HEK293T (cell line): ENCODE results near the gene DNAH1.

ENCODE experiments used
- FOXA1 ChIP-seq: fragments of 450-650 bp; IDR thresholded peaks from 2 replicates; pipeline ENCODE4 v1.6.1; 2016; ENCODE audit warnings: mild to moderate bottlenecking
- FOXK2 ChIP-seq: fragments of 450-650 bp; IDR thresholded peaks from 2 replicates; pipeline ENCODE4 v1.6.1; 2016; ENCODE audit warnings: mild to moderate bottlenecking
- FOXM1 ChIP-seq: fragments of 450-650 bp; IDR thresholded peaks from 2 replicates; pipeline ENCODE4 v1.6.1; 2017; ENCODE audit warnings: mild to moderate bottlenecking, borderline replicate concordance
- L3MBTL2 ChIP-seq: fragments of 450-650 bp; conservative IDR thresholded peaks from 2 replicates; pipeline ENCODE4 v1.6.1; 2016; ENCODE audit warnings: mild to moderate bottlenecking
- LEF1 ChIP-seq: fragments of 450-650 bp; IDR thresholded peaks from 2 replicates; pipeline ENCODE4 v1.6.1; 2017; ENCODE audit warnings: mild to moderate bottlenecking, borderline replicate concordance
- SP1 ChIP-seq: fragments of 450-650 bp; IDR thresholded peaks from 2 replicates; pipeline ENCODE4 v1.6.1; 2017
- SUZ12 ChIP-seq: fragments of 450-650 bp; IDR thresholded peaks from 2 replicates; pipeline ENCODE4 v1.6.1; 2016; ENCODE audit warnings: mild to moderate bottlenecking
- TARDBP ChIP-seq: fragments of 450-650 bp; IDR thresholded peaks from 2 replicates; pipeline ENCODE4 v1.6.1; 2016
- ZNF384 ChIP-seq: fragments of 450-650 bp; IDR thresholded peaks from 2 replicates; pipeline ENCODE4 v1.6.1; 2016

DNA sequence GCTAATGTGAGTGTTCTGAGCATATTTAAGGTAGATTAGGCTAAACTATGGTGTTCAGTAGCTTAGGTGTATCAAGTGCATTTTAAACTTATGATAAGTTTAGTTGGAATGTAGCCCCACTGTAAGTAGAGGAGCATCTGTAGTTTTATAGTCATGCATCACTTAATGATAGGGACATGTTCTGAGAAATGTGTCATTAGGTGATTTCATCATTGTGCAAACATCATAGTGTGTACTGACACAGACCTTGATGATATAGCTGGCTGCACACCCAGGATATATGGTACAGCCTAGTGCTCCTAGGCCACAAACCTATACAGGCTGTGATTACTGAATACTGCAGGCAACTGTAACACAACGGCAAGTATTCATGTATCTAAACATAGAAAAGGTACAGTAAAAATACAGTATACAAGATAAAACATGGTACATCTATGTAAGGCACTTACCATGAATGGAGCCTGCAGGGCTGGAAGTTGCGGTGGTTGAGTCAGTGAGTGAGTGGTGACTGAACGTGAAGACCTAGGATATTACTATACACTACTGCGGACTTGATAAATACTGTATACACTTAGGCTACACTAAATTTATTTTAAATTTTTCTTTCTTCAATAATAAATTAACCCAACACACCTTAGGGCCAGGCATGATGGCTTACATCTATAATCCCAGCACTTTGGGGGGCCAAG is 17.9 kb downstream of the DNAH1 start:
- TF ChIP-seq LEF1, result no peak
- TF ChIP-seq FOXA1, result no peak
- no peak for TF ChIP-seq TARDBP
- no peak for TF ChIP-seq SP1
- no peak for TF ChIP-seq ZNF384
- TF ChIP-seq FOXM1, result no peak
- no peak for TF ChIP-seq SUZ12
- TF ChIP-seq L3MBTL2, result no peak
- TF ChIP-seq FOXK2, result no peak
